Measurements from ENCODE around the gene RAD51B. TPM values are rescaled to one million over a fixed set of nuclear protein-coding genes. Genes with fewer than 3 reads are reported as not detected.

The RAD51B gene
- total and polyA plus RNA-seq, 2 donors: 6.2 to 92.9 TPM

- Histone ChIP-seq H3K36me3 (ENCODE audit: insufficient read depth) (no peaks in the 10 kb centered on the region), H3K27ac (ENCODE audit: low read depth) (peak overlapping the region; percentile 93), H3K4me3 (ENCODE audit: low read depth, low read length) (no peak overlapping the region), H3K4me1 (ENCODE audit: insufficient read depth) (peaks cover 3% of the 10 kb centered on the region)
- 59% methylated on average over 12 of the region's 12 CpGs for WGBS
- DNase-seq (ENCODE audit: extremely low spot score): no peak
These were observed 728.0 kb downstream of the RAD51B start for GRCh38 chr14:68547305-68548193.

- 33% methylated on average over 14 of the region's 14 CpGs for WGBS
- Histone ChIP-seq H3K4me3 (ENCODE audit: low read depth, low read length) (no peak overlapping the region), H3K27ac (ENCODE audit: low read depth) (peak overlapping the region; percentile 93), H3K4me1 (ENCODE audit: insufficient read depth) (peaks cover 4% of the 10 kb centered on the region), H3K36me3 (ENCODE audit: insufficient read depth) (no peaks in the 10 kb centered on the region)
- peak; percentile 95 for DNase-seq (ENCODE audit: extremely low spot score)
These were observed 728.9 kb downstream of the RAD51B start for GRCh38 chr14:68548194-68549076.

DNA sequence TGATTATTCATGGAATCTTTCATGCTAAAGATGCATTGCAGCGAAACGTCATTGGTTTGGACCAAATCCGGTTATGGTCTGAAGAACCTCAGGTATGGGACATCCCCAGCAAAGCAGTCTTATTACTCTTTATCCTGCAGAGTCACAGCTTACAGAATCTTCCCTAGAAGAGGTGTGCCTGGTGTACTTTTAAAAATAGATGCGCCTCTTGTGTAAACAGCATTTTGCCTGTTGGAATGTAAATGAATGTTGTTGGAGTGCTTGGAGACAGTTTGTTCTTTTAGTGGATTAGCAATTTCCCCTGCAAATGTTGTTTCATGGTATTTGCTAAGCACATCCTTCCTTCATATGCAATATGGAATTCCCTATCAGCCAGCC is 730.7 kb downstream of the RAD51B start:
- Histone ChIP-seq H3K27ac (ENCODE audit: low read depth) (peak overlapping the region; percentile 28), H3K36me3 (ENCODE audit: insufficient read depth) (no peaks in the 10 kb centered on the region), H3K4me3 (ENCODE audit: low read depth, low read length) (no peak overlapping the region), H3K4me1 (ENCODE audit: insufficient read depth) (peaks cover 7% of the 10 kb centered on the region)
- 53% methylated on average over 4 of the region's 4 CpGs for WGBS
- peak; percentile 33 for DNase-seq (ENCODE audit: extremely low spot score)

DNA sequence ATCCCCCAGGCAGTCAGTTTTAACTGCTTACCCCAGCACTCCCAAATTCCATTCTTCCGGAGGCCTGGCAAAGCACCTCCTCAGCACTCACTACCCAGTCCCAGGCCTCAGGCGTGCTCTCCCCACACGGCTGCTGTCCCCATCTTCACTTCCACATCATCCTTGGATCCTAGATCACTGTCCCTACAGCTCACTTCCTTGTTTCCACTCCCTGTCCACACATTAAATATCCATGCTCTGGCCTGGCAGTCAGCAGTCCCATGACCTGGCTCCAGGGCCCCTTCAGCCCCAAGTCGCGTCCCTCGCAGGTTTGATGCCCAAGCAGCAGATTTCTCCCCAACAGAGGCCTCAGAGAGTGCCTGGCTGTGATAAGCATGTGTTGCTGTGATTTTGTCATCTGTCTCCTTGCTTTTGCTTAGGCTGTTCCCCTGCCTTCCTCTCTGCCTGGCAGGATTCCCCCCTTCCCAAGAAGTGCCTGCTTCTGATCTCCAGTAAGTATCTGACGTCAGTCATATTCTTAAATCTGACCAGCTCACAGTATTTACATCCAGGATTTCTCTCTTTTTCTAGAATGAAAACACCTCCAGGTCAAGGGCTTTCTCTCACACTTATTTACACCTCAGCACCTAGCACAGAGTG is 731.6 kb downstream of the RAD51B start:
- Histone ChIP-seq H3K4me3 (ENCODE audit: low read depth, low read length) (no peak overlapping the region), H3K4me1 (ENCODE audit: insufficient read depth) (peaks cover 7% of the 10 kb centered on the region), H3K27ac (ENCODE audit: low read depth) (peak overlapping the region; percentile 58), H3K36me3 (ENCODE audit: insufficient read depth) (no peaks in the 10 kb centered on the region)
- WGBS: 65% methylated on average over 7 of the region's 7 CpGs
- no peak for DNase-seq (ENCODE audit: extremely low spot score)

- no peak for DNase-seq (ENCODE audit: extremely low spot score)
- peaks cover 7% of the 10 kb centered on the region for H3K4me1 ChIP-seq (ENCODE audit: insufficient read depth)
- no peak overlapping the region for H3K27ac ChIP-seq (ENCODE audit: low read depth)
- 99% methylated on average over 7 of the region's 7 CpGs for WGBS
- H3K4me3 ChIP-seq (ENCODE audit: low read depth, low read length): no peak overlapping the region
- no peaks in the 10 kb centered on the region for H3K36me3 ChIP-seq (ENCODE audit: insufficient read depth)
These were observed 732.5 kb downstream of the RAD51B start for GRCh38 chr14:68552075-68552474.

- Histone ChIP-seq H3K4me1 (ENCODE audit: insufficient read depth) (peaks cover 7% of the 10 kb centered on the region), H3K27ac (ENCODE audit: low read depth) (no peak overlapping the region), H3K36me3 (ENCODE audit: insufficient read depth) (no peaks in the 10 kb centered on the region), H3K4me3 (ENCODE audit: low read depth, low read length) (no peak overlapping the region)
- 68% methylated on average over 2 of the region's 2 CpGs for WGBS
- no peak for DNase-seq (ENCODE audit: extremely low spot score)
These were observed 733.0 kb downstream of the RAD51B start for GRCh38 chr14:68552602-68553001.

- 31% methylated on average over 3 of the region's 3 CpGs for WGBS
- H3K36me3 ChIP-seq (ENCODE audit: insufficient read depth): no peaks in the 10 kb centered on the region
- H3K4me1 ChIP-seq (ENCODE audit: insufficient read depth): peaks cover 7% of the 10 kb centered on the region
- H3K27ac ChIP-seq (ENCODE audit: low read depth): no peak overlapping the region
- H3K4me3 ChIP-seq (ENCODE audit: low read depth, low read length): no peak overlapping the region
- no peak for DNase-seq (ENCODE audit: extremely low spot score)
These were observed 733.7 kb downstream of the RAD51B start for GRCh38 chr14:68553311-68553710.

DNA sequence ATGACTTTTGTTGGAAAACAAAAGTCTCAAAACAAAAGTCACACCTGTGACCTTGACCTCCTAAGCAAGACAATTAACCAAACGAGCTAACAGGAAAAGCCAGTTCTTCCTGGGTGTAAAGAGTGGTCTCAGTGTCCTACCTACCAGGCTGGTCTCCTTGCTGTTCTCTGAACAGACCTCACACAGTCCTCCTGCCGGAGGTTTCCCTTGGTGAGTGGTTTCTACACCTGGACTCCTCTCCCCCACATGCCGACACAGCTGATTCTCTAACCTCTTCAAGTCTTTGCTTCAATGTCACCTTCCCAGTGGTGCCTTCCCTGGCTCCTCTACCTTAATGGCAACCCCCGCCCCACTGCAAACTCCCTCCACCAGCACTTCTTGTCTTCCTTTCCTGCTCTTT is 734.7 kb downstream of the RAD51B start:
- Histone ChIP-seq H3K36me3 (ENCODE audit: insufficient read depth) (no peaks in the 10 kb centered on the region), H3K4me3 (ENCODE audit: low read depth, low read length) (no peak overlapping the region), H3K4me1 (ENCODE audit: insufficient read depth) (peaks cover 5% of the 10 kb centered on the region), H3K27ac (ENCODE audit: low read depth) (no peak overlapping the region)
- WGBS: 83% methylated on average over 4 of the region's 4 CpGs
- DNase-seq (ENCODE audit: extremely low spot score): no peak

GRCh38 chr14:68556253-68556652 is 736.7 kb downstream of the RAD51B start:
- DNase-seq (ENCODE audit: extremely low spot score): no peak
- H3K36me3 ChIP-seq (ENCODE audit: insufficient read depth): no peaks in the 10 kb centered on the region
- no peak overlapping the region for H3K27ac ChIP-seq (ENCODE audit: low read depth)
- no peak overlapping the region for H3K4me3 ChIP-seq (ENCODE audit: low read depth, low read length)
- H3K4me1 ChIP-seq (ENCODE audit: insufficient read depth): peaks cover 4% of the 10 kb centered on the region
- 99% methylated on average over 4 of the region's 4 CpGs for WGBS

DNA sequence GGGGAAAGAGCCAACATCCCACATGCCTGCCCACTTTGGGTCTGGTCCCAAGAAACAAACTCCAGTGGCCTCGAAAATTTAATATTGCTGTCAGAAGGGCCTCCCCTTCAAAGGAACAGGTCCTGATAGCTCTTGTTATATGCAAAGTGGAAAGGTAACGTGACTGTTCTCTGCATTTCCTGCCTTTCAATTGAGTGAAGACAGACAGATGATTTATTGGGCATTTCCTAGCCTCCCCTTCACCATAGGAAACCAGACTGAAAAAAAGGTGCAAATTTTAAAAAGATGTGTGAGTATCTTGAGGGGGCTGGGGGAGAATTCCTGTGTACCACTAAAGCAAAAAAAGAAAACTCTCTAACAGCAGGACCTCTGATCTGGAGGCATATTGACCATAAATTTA is 738.1 kb downstream of the RAD51B start:
- DNase-seq (ENCODE audit: extremely low spot score): no peak
- Histone ChIP-seq H3K36me3 (ENCODE audit: insufficient read depth) (no peaks in the 10 kb centered on the region), H3K4me3 (ENCODE audit: low read depth, low read length) (no peak overlapping the region), H3K4me1 (ENCODE audit: insufficient read depth) (peaks cover 4% of the 10 kb centered on the region), H3K27ac (ENCODE audit: low read depth) (no peak overlapping the region)
- WGBS: 77% methylated on average over 2 of the region's 2 CpGs

GRCh38 chr14:68558096-68558495 is 738.5 kb downstream of the RAD51B start:
- WGBS: 96% methylated on average over 11 of the region's 11 CpGs
- Histone ChIP-seq H3K4me3 (ENCODE audit: low read depth, low read length) (no peak overlapping the region), H3K4me1 (ENCODE audit: insufficient read depth) (peaks cover 4% of the 10 kb centered on the region), H3K27ac (ENCODE audit: low read depth) (no peak overlapping the region), H3K36me3 (ENCODE audit: insufficient read depth) (no peaks in the 10 kb centered on the region)
- DNase-seq (ENCODE audit: extremely low spot score): no peak

- H3K4me1 ChIP-seq (ENCODE audit: insufficient read depth): peaks cover 1% of the 10 kb centered on the region
These were observed 740.4 kb downstream of the RAD51B start for GRCh38 chr14:68559949-68560348.

DNA sequence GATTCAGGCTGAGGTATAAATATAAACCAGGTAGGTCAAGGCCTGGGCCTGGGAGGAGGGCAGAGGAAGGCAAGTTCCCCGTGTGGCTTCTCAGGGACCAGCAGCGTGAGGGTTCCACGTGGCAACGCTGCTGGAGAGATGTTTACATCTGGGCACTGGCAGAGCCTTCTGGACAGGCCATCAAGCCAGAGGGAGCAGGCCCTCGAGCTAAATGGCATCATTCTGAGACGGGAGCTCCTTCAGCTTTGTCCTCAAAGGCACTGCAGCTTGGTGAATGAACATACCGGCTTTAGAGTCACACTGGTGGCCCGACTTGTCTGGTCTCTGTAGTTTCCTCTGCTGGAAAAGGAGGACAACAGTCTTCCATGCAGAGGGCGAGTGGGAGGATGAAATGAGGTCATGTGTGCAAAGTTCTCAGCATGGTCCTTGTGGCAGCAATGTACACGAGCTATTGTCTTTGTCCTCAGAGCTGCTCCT is 742.0 kb downstream of the RAD51B start:
- peaks cover 1% of the 10 kb centered on the region for H3K4me1 ChIP-seq (ENCODE audit: insufficient read depth)
- H3K4me3 ChIP-seq (ENCODE audit: low read depth, low read length): no peak overlapping the region
- no peak for DNase-seq (ENCODE audit: extremely low spot score)

More at GRCh38 chr14:68559949-68560348, 740.4 kb downstream of the RAD51B start:
- Histone ChIP-seq H3K4me3 (ENCODE audit: low read depth, low read length) (no peak overlapping the region), H3K27ac (ENCODE audit: low read depth) (no peak overlapping the region), H3K36me3 (ENCODE audit: insufficient read depth) (no peaks in the 10 kb centered on the region)
- DNase-seq (ENCODE audit: extremely low spot score): no peak
- WGBS: 93% methylated on average over 5 of the region's 5 CpGs

More for the DNA sequence above, 742.0 kb downstream of the RAD51B start:
- WGBS: 78% methylated on average over 10 of the region's 10 CpGs
- H3K36me3 ChIP-seq (ENCODE audit: insufficient read depth): no peaks in the 10 kb centered on the region
- H3K27ac ChIP-seq (ENCODE audit: low read depth): no peak overlapping the region

Data from urinary bladder (tissue), 4 donors.